Activated naive CD4-positive, alpha-beta T cell (primary cell): ENCODE data around the gene DDX50.

Experiments
- DNase-seq, 4 experiments: peaks; one replicate each; lab custom pipeline; 2025; lab: John Stamatoyannopoulos, UW

Gene DDX50

GRCh38 chr10:68981074-68981473, 80.0 kb downstream of the DDX50 start:
- DNase-seq = no peak

GRCh38 chr10:68982389-68982788, 81.3 kb downstream of the DDX50 start:
- no peak for DNase-seq

- no peak for DNase-seq
These were observed 86.5 kb downstream of the DDX50 start for GRCh38 chr10:68987611-68988010.

- DNase-seq = peak; percentile 37 to 65 (median 50)
These were observed 87.6 kb downstream of the DDX50 start, which contains the start of gene KIFBP for GRCh38 chr10:68988530-68989316. KIFBP (plus strand) TSS chr10:68988803; CDS start chr10:68988833, 30 bp downstream.

GRCh38 chr10:68989317-68989990, 88.3 kb downstream of the DDX50 start:
- DNase-seq = no peak

GRCh38 chr10:68992636-68993440, 91.7 kb downstream of the DDX50 start:
- DNase-seq = no peak
